ENCODE results near the gene THBS3.

The THBS3 gene

DNA sequence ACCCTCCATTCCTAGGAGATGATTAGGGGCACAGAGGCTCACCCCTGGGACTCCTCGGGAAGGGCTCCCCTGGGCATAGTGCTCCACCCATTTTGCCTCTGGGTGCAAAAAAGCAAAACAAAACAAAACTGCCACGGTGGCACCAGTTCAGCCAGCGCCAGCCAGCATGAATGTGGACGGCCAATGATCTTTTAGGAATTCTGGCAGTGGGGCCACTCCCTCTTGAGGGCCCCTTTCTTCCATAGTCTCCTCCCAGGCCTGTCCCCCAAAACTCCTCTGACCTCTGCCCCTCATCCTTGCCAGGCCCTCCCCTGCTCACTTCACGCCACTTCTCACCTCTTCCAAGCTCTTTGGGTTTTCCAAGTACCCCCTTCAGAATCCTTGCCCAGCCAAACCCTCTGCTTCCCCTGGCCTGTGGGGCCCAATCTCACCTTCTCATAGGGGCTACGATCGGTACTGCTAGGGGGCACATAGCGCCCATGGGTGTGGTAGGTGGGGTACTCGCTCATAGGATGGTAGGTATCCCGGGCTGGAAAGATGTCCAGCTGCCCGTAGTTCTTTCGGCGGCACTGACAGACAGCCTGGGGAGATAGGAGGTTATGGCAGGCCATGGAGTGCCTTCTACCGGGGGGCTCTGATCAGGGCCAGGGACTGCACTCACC, 20.8 kb downstream of the THBS3 start:
- DNase-seq, result no peak

DNA sequence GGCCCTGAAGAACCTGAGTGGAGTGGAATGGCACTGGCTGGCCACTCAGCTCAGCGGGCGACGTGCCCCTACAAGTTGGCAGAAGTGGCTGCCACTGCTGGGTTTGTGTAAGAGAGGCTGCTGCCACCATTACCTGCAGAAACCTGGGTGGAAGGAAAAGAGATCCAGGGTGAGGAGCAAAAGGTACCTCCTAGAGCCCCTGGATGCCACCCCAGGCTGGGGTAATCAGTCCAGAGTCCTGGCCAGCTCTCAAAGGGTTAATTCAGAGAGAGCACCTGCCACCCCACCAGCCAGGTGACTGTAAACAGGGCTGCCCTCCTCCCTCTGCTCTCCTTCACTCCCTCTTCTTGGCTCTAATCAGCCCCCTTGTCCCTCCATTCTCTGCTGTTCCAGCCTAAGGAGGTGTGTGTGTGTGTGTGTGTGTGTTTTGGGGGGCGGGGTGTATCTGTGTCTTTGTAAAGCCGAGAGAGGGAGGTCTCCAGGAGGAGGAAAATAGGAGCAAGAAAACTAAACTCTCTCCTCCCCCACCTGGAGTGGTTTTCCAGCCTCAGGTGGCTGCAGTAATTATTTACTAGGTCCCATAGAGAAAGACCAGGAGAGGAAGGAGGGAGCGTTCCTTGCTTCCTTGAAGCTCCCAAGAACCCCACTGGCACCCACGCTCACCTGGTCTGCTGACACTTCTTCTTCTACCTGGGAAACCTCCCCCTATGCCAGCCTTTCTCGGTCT, 21.5 kb downstream of the THBS3 start:
- no peak for DNase-seq

DNA sequence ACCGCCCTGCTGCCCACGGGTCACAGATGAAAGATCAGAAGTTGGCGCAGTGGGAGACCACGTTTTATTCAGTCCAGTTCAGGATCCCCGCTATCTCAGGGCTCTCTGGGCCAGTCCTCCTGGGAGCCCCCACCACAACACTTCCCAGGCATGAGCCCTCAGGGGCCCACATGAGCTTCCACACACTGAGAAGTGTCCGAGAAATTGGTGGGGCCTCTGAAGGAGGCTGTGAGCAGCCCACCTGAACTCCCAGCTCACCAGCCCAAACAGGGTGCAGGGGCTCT, 22.0 kb downstream of the THBS3 start:
- no peak for DNase-seq

DNA sequence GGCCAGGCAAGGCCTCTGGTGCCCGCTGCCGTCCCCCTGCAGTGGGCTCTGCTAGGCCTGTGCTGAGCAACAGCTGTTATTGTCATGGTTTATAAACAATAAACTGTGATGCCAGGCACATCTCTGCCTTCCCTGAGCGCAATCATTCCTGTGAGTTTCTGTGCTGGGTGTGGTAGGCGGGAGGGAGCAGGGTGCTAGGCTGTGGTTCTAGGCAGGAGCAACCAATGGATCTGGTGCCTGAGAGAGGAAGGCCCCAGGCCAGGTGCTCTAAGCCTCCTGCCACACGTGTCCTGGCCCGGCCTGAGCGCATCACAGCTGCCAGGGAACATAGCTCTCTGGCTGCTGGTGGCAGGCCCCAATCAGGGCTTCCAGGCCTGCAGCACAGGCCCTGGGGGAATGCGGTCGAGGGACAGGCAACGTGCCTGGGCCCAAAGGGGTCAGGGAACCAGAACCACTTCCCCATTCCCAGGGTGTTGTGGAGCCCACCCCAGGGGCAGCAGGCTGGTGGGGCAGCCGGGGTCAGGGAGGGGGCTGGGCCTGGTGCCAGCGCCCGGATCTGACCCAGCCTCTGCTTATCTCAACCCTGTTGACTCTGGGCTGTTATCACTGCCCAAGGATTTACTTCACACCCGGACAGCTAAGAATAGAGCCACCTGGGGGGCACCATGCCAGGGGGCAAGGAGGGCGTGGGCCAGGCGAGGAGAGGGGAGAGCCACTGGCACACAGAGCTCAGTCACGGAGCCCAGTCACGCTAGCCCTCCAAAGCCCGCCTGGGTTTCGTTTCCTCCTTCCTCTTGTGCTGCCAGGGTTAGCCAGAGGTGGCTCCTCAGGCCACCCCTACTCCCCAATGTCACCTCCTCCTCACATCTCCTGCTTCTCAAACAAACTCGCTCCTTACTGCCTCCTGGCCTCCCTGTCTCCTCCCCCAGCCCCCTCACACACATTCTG, 22.6 kb downstream of the THBS3 start:
- no peak for DNase-seq

DNA sequence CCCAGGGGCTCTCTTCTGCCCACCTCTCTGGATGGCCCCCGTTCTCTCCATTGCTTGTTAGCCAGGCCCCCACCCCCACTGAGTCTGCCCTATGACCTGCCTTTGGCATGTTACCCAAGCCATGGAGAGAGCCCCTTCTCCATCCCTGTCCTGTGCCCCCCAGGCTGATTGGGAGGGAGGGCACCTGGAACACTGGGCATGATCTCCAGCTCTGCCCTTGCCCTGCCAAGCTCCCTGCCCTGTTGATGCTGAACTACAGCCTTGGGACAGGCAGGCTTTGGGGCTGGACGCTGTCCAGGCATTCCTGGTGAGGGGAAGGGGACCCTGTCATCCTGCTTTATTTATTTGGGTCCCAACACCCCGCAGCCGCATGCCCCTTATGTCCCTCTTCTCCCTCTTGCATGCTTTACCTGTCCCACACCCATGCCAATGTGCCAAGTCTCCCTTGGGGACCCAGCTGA, 23.3 kb downstream of the THBS3 start:
- no peak for DNase-seq

DNA sequence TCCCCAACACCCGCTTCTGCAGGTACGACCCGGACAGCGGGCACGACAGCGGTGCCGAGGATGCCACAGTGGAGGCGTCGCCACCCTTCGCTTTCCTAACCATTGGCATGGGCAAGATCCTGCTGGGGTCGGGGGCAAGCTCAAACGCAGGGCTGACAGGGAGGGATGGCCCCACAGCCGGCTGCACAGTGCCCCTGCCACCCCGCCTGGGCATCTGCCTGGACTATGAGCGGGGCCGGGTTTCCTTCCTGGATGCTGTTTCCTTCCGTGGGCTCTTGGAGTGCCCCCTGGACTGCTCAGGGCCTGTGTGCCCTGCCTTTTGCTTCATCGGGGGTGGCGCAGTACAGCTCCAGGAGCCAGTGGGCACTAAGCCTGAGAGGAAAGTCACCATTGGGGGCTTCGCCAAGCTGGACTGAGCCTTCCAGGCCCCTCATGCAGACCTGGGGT, 23.9 kb downstream of the THBS3 start:
- DNase-seq, result no peak

DNA sequence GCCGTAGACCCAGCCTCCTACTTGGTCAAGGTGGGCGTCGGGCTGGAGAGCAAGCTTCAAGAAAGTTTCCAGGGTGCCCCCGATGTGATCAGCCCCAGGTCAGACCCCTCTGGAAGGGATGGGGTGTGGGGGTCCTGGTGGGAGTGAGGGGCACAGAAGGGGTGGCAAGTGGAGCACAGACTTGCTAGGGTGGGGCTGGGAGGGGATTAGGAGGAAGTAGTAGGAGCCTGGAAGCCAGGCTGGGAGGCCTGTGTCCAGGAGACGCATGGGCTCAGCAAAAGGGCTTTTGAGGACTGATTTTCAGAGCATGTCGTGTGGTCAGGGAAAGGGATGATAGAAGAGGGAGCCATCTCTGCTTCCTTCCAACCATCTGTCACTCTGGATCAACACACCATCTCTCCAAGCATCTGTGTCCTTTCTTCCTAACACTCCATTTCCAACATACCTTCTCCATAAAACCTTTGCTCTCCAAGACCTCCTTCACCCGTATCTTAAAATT, 25.6 kb downstream of the THBS3 start:
- DNase-seq, result no peak

DNA sequence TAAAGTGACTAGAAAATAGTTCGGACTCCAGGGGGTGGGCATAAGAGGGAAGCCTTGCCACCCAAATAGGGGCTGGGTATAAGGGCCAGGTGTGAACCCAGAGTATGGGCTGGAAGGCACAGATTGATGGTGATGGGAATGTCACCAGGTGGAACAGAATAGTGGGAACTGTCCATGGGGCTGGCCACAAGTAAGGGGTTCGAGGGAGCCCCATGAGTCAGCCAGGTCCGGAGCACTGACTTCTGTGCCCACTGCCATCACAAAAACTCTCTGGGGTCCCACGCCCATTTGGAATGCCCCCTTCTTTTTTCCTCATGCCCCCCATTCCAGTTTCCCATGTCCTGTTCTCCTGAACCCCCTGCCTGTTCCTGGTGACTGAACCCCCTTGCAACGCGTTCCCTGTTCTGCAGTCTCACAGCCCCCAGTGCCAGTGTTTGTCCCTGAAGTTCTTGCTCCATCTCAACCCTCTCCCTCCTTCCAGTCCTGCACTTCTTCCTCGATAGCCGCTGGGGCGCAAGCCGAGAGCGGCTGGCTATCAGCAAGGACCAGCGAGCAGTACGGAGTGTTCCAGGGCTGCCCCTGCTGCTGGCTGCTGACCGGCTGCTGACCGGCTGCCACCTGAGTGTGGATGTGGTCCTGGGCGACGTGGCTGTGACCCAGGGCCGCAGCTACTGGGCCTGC, 26.2 kb downstream of the THBS3 start:
- DNase-seq, result no peak

DNA sequence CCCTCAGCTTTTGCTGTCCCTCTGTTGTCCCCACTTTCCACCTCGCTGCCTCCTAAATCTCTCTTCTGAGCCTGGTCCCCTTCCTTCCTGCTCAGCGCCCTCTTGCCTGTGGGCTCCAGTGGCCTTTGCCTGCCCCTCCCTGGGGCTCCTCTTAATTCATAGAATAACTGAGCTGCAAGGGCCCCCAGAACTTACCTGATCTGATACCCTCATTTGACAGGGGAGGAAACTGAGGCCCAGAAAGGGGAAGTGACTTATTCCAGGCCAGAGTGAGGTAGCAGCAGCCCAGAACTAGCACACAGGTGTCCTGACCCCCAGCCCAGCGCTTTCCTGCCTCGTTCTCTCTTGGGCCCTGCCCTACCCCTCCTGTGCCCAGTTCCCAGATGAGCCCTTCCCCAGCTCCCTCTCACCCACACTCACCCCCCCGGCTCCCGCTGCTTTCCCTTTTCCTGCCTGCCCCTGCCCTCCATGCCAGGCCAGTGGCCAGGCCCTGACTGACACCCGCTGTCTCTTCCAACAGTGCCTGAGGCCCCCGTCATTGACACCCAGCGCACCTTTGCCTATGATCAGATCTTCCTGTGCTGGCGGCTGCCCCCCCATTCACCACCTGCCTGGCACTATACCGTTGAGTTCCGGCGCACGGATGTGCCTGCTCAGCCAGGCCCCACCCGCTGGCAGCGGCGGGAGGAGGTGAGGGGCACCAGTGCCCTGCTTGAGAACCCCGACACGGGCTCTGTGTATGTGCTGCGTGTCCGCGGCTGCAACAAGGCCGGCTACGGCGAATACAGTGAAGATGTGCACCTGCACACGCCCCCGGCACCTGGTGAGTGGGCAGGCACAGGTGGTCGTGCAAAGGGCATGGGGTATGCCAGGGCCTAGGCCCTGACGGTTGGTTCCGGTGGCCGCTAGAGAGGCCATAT, 28.3 kb downstream of the THBS3 start:
- no peak for DNase-seq

DNA sequence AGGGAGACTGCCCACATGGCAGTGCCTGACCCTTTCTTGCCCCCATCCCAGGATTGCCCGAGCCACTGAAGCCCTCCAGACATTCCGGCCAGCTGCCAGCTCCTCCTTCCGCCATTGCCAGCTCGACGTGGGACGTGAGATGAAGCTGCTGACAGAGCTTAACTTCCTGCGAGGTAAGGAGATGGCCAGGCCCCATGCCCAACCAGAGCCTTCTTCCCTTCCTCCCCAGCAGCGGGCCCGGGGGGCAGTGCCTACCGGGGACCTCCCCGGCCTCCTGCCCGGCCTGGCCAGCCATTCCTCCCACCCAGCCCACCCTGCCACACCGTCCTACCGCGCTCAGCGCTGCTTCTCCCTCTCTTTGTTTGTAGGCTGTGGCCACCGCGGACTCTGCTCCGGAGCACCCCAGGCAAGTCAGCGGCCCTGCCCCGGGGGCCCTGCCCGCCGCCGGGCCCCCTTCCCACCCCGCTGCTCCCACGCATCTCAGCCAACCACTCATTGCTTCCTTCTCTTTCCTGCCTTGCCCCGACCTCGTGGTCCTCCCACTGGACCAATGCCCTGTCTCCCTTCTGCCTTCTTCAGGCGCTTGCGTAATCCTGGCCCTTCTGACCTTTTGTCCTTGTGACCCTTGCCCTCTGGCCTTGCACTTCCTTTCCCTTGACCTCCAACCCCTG, 29.1 kb downstream of the THBS3 start:
- DNase-seq, result no peak

DNA sequence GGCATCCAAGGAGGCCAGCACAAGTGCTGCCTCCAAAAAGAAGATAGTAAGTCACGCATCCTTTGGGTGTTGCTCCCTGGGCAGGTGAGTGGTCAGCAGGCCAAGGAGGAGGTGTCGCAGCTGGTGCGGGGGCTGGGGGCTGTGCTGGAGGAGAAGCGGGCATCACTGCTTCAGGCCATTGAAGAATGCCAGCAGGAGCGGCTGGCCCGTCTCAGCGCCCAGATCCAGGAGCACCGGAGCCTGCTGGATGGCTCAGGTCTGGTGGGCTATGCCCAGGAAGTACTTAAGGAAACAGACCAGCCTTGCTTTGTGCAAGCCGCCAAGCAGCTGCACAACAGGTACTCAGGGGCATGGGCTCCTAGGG, 29.8 kb downstream of the THBS3 start:
- no peak for DNase-seq

DNA sequence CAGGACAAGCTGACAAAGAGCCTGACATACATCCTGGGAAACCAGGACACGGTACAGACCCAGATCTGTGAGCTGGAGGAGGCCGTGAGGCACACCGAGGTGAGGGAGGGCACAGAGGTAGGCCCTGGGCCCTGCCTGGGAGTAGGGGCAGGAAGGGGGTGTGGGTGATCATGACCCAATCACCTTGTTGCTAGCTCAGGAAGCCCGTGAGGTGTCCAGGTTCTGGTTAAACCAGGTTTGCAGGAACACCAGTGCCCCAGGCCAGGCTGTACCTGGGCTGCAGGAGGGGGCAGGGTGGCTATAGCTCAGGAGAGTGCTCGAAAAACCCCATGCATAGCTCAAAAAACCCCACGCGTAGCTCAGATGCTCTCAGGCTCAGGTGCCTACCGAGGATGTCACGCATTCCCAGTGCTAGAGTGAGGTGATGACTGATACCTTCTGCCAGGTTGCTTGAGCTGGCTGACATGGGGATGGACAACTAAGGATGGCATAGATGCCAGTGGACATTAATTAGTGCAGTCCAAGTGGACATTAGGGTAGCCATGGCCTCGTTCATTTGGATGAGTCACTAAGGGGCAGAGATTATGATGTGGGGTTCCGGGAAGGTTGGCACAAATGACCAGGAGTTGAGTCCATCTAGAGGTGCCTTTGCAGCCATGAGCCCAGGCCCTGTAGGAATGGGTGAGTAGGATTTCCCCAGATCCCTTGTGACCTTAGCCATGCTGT, 30.3 kb downstream of the THBS3 start:
- no peak for DNase-seq

DNA sequence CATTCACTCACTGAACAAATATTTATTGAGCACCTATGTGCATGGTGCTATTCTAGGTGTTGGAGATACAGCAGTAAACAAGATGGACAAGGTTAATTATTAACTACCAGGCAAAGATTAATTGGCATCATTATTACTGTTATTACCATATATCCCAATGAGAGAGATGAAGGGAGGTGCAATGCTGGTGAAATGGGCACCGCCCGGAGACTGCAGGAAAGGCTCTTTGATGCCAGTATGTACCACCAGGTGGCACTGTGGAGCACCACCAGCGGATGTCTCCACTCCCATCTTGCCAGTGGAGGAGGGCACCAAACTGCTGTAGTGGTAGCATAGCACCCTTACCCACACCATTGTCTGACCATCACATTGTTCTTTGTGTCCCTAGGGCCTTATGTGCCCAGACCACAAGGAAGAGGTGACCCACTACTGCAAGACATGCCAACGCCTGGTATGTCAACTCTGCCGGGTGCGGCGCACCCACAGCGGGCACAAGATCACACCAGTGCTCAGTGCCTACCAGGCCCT, 31.1 kb downstream of the THBS3 start:
- peak; percentile 72 for DNase-seq

DNA sequence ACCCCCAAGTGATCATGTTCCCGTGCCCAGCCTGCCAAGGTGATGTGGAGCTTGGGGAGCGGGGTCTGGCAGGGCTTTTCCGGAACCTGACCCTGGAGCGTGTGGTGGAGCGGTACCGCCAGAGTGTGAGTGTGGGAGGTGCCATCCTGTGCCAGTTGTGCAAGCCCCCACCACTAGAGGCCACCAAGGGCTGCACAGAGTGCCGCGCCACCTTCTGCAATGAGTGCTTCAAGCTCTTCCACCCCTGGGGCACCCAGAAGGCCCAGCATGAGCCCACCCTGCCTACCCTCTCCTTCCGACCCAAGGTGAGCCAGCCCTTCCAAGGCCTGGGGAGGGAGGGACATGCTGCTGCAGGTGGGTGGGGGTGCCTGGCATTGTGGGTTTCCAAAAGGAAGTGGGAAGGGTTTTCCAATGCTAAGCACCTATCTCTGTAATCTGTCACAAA, 31.7 kb downstream of the THBS3 start:
- DNase-seq, result no peak

DNA sequence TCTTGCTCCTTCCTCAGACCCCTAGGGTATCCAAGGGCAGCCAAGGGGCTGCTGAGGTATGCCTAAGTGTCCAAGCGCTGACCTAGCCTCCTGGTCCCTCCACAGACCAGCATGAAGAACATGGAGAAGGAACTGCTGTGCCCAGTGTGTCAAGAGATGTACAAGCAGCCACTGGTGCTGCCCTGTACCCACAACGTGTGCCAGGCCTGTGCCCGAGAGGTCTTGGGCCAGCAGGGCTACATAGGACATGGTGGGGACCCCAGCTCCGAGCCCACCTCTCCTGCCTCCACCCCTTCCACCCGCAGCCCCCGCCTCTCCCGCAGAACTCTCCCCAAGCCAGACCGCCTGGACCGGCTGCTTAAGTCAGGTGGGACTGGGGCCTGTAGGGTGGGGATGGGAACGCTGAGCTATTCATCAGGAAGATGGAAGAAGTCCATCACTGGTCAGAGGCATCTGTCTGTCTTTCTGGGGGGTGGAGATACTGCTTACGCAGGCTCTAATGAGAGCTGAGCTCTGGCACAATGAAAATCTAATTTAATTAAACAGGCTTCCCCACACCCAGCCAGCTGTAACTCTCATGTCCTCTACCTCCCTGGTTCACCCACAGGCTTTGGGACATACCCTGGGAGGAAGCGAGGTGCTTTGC, 32.3 kb downstream of the THBS3 start:
- no peak for DNase-seq

DNA sequence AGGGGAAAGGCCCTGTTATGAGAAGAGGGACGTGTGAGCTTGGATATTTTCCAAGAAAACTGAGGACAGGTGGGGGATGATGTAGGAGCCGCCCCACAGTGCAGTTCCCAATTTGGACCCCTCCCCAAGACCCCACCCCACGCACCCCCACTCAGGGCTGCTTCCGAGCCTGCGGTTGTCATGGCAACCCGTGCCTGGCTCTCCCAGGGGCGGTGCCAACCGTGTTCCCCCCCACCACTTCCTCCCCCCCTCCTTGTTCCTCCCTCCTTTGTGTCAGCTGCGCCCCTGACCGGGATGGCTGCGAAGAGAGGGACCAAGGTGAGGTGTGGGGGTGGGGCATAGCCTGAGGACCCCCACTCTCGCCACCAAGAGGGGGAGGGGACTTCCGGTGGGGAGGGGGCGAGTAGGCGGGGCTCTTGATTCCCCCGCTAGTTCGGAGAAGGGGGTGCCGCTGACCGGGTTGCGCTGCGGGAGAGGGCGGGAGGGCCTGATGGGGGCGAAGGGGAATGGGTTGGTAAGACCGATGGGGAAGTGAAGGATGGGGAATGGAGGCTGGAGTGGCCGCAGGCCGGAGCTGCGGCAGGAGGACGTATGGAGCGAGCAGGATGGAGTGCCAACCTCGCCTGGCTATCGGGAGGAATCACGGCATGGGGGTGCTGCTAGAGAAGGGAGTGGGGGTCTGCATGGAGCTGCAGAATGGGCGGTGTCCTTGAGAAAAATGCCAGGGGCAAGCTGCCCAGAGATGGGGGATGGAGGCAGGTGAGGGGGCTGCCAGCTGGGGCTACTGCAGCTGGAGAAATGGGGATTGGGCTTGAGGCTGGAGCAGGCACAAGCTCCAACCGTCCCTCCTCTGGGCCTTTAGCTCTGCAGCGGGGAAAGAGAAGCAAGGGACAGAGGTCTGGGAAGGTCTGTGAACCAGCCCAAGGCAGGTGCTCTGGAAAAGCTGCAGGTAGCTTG, 33.1 kb downstream of the THBS3 start:
- peak; percentile 50 for DNase-seq

DNA sequence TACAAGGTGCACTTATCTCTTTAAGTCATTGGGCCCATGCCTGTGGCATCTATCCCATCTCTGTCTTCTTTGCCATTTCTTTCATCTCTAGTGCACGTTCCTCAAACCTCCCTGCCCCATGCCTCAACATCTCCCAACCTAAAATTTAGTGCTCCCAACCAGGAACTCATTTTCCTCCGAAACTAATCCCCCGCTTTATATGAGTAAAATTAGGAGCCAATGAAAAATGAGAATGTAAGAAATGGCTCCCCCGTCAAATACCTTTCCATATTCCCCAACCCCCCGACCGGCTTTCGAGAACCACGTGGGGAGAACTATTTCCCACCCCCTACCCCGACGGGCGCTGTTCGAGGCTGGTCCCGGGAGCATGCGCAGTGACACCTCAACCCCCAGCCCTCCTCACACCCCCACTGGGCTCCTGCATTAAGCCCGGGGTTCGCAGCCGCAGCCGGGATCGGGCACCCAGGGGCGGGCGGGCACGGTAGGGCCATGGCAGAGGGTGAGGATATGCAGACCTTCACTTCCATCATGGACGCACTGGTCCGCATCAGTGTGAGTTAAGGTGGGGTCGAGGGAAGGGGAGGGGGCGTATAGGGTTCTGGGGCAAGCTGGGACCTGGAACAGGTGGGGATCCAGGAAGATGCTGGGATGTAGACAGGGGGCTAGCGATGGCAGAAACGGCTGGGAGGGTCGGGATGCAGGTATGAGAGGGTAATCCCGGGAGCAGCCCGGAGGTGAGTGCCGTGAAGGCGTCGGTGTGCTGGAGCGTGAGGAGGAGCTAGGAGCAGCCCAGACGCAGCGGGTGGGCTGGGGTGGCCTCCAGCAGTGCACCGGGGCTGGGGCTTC, 34.0 kb downstream of the THBS3 start, which contains the start of gene TRIM46:
Gene TRIM46 (plus strand): TSS at position 372 of the 846 bp plus-strand sequence. CDS start 118 bp downstream, at position 490.
- DNase-seq, result peak; percentile 46

Measured in central memory CD4-positive, alpha-beta T cell (primary cell).